Daoy (cell line): ENCODE measurements around the gene MAPK12. TPM values are rescaled to one million over a fixed set of nuclear protein-coding genes. Genes with fewer than 3 reads are reported as not detected.
"Not testable (repeated sequence)": the region's sequence is repeated elsewhere in the genome, so short reads cannot be mapped to it uniquely, and the experiment has no call there.

Source experiments
- DNase-seq: peaks from one replicate; pipeline ENCODE4 v3.0.0-alpha.2; 2015; ENCODE audit warnings: low read depth
- total RNA-seq: library from RNA; depleted of rRNA; stranded (reverse); fragments of >200 nt; shearing (Covaris generic); gene quantifications from 2 replicates; pipeline ENCODE4 v1.2.3, GENCODE V29; 2014

The MAPK12 gene
- total RNA-seq, 1 experiment from 2014 or later = 16.9 TPM

DNA sequence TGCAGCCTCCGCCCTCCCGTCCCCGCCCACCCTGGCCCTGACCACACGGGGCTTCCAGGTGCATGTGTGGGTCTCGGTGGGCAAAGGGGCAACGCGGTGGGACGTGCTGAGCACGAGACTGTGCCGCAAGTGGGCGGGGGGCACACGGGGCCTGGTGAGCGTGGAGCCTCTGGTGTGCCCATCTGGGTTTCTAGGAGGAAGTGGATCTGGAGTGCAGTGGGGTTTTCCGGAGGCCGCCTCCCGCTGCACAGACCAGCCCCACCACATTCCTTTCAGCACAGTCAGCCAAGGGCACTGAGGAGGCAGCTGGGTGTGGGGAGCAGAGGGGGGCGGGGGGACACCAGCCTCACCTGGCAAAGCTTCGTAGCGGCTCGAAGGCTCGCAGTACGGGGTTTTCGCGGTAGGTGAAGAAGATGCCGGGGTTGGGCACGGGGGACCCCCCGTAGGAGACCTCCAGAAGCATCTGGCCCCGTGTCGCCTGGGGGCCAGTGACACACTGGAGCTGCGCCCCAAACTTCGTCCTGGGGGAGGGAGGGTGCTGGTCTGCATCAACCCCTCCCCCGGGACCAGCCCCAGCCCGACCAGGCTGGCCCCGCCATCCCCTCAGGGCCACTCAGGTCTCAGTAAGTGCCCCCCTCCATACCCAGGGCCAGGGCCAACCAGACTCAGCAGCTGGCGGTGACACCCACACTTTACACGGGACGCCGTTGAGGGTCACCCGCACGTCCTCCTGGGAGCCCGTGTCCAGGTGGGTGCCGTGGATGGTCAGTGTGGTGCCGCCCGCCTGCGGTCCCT is 21.1 kb upstream of the MAPK12 start:
- peak; percentile 95 for DNase-seq

DNA sequence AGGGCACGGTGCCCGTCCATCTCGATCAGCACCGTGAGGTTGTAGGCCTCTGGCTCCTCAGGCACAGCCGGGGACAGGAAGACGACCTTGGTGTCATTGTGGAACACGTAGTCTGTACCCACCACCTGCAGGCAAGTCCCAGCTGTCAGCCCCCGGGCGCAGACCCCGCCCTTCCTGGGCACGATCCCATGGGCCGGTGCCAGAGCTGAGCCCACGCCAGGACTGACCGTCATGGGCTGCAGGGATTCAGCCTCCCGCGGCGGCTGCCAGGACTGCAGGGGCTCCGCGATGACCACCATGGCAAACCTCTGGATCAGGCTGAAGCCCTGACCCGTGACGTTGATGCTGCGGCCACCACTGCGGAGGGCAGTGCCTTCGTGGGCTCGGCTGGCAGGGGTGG is 20.5 kb upstream of the MAPK12 start:
- DNase-seq = peak; percentile 26

DNA sequence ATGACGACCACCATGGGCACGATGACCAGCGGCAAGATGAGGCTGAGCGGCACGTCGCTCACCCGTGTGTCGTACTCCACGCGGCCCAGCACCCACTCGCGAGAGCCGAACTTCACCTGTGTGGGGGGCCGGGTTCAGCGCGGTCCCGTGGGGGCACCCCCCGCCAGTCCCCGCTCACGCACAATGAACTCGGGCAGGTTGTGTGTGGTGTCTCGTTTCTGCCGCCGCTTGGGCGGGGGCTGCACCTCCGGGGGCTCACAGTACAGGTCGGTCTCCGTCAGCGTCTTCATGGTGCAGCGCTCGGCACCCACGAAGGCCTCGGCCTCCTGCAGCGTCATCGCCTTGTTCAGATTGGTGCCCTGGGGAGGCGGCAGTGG is 19.9 kb upstream of the MAPK12 start:
- DNase-seq = no peak

DNA sequence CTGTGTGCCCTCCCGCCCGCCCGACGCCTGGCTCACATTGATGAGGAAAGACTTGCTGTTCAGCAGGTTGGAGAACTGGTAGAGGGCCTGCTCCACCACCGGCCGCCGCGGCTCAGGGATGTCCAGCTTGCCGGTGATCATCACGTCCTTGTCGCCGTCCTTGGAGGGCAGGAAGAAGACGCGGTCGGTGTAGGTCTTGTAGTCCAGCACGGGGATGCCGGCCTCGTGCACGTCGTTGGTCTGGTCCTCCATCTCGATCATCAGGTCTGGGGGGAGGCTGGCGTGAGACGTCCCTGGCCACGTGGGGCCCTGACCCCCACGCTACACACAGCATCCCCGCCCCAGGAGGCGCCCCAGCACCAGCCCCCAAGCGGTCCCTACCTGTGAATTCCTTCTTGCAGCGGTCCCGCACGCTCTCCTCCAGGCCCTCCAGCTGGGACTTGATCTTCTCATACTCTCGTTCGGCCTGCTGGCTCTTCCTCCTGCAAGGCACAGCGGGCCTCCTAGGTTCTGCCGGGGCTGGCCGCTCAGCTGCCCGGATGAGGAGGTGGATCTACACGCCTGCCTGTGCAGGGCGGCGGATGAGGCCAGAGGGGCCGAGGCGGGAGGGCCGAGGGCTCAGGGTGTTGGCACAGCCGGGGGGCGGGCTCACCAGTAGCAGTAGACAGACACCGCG is 19.4 kb upstream of the MAPK12 start:
- no peak for DNase-seq

DNA sequence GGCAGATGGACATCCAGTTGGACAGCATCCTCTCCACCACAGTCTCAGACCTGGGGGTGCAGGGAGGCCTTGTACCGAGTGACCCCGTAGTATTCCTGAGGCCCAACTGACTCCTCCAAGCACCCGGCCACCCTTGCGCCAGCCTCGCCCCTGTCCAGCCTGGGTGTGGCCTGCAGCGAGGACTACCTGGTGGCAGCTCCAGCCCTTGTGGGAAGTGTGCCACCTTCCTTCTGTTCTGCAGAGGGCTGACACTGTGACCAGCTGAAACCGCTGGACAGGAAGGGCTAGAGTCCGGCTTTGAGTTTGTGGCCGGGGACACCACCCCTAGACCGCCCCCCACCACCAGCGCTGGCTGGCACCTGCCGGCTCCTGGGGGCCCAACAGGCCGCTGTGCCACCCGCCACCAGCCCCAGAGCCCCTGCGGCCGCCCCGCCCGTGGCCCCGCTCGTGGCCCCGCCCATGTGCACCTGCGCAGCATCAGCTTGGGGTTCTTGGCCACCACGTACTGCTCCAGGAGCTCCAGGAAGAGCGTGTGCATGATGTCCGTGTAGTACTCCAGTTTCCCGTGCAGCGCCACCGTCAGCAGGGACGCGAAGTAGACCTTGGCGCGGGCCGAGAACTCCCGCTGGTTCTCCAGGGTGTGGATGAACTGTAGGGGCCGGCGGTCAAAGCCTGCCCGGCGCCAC is 18.7 kb upstream of the MAPK12 start:
- no peak for DNase-seq

DNA sequence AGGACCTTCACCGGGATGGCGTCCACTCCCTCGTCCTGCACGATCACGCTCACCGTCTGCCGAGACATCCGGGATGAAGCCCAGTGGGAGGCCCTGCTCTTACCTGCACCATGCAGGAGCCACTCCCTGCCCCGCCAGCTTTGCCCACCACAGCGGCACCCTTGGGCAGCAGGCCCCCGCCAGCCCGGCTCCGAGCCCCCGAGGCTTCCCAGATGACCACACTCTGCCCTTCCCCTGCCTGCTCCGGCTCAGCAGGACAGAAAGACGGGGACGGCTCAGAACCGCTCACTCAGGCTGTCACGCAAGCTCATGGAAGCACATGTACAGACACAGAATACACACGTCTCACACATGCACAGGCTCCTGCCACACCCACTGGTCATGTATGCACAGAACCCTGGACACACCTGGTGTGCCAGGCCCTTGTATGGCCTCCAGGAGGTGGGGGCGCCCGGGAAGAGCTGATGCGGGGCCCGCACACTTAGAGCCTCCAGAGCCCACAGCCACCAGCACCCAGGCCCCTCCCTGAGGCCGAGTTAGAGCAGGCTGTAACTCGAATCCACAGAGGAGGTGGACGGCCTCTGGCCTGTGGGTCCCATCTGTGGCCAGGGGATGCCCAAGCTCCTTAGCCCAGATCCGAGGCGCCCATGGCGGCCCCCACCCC is 17.6 kb upstream of the MAPK12 start:
- no peak for DNase-seq

DNA sequence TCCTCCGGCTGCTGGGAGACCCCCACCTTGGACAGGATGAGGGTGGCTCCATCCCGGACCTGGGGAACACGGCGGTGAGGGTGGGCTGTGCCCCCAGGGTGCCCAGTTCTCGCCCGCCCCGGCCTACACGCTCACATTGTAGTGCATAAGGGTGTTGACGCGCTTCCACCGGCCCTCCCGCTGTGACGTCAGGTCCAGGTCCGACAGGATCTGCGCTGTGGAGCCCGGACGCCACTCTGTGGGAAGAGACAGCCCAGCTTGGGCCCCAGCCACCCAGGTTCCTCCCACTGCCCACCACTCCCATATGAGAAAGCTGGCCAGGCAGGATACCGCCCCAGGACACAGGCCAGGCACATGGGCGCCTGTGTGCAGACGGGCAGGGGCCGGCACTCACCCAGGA is 17.0 kb upstream of the MAPK12 start:
- no peak for DNase-seq

DNA sequence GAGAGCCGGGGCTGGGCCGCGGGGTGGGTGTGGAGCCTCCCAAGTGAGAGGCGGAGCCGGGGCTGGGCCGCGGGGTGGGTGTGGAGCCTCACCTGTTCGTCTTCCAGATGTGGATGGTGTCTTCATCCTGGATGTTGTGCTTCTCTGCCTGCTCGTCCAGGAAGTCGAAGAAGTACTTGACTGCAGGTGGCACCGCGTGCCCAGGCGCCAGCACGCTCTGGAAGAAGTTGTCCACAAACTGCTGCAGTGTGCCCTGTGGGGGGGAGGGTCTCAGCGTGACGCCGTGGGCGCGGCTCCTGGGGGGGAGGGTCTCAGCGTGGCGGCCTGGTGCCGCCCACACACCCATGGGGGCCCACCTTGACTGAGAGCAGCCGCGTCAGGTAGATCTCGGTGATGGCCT is 16.3 kb upstream of the MAPK12 start:
- DNase-seq = no peak

DNA sequence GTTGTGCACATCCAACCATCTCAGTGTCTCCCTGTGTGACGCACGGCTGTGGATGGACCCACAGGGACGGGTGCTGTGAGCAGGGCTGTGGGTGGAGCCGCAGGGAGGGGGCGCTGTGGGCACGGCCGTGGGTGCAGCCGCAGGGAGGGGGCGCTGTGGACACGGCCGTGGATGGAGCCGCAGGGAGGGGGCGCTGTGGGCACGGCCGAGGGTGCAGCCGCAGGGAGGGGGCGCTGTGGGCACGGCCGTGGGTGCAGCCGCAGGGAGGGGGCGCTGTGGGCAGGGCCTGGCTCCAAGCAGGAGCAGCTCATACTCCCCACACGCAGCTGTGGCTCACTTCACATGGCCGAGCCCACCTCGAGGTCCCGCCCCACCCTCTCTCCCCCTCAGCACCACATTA is 14.7 kb upstream of the MAPK12 start:
- DNase-seq = peak; percentile 48

DNA sequence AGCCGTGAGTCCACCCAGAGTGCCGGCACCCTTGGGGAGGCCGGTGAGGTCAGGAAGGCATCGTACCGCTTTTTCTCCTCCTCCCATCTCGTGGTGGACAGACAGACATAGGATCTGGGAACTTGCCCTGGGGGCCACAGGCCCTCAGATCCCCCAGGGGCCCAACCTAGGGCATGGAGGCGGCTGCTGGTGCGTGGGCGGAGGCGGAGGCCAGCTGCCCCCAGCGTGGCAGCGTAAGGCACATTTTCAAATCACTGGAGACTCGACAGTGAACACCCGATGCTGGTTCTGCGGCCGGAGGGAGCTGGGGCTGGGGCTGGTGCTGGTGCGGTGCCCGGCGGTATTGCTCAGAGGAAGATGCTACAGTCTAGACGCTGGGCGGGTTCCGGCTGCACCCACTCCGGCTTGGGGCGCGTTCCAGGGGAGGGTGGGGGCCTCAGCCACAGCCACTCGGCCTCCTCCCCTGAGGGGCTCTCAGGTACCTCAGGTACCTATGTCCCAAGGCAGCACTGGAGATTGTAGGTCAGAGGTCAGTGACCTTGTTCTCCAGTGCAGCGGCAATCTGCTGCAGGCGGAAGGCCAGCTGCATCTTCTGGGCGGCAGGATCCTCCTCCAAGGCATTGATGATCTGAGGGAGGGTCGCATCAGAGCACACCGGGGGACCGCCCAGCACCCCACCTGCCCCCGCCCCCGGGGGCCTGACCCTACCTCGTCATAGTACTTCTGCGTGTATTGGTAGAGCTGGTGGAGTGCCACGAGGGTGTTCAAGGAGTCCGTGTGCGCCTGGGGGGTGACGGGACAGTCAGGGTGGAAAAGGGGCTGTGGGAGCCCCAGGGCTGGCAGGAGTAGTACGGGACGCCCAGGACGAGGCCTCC is 13.9 kb upstream of the MAPK12 start:
- no peak for DNase-seq

DNA sequence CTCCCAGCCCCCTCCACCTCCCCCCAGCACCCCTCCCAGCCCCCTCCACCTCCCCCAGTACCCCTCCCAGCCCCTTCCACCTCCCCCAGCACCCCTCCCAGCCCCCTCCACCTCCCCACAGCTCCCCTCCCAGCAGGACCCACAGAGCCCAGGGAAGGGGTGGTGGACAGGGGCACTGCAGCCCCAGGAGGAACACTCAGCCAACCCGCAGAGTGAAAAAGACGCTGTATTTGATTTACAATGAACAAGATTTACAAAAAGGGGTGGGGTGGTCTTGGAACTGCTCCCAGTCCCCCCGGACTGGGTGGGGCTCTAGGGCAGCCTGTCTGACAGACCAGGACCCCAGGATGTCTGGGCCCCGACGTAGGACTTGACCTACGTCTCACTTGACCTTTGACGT is 13.3 kb upstream of the MAPK12 start:
- no peak for DNase-seq

DNA sequence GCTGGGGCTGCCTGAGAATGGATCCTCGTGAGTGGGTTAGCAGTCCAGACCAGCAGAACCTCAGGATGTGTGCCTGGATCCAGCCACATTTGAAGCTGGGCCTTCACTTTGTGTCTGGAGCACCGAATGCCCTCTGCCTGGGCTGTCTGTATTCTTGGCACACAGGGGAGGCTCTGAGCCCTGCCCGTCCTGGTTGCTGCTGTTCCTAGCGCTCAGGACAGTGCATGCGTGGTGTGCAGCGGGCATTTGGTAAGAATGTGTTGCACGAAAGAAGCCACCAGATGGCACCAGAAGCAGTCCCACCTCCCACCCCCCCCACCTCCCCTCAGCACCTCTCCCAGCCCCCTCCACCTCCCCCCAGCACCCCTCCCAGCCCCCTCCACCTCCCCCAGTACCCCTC is 12.8 kb upstream of the MAPK12 start:
- peak; percentile 62 for DNase-seq

DNA sequence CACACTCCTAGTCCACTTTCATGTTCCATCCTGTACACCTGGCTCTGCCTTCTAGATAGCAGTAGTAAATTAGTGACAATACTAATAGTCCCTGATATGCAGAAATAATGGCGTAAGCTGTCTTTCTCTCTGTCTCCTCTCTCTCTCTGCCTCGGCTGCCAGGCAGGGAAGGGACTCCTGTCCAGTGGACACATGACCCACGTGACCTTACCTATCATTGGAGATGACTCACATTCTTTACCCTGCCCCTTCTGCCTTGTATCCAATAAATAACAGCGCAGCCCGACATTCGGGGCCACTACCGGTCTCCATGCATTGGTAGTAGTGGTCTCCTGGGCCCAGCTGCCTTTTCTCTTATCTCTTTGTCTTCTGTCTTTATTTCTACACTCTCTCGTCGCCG is 12.3 kb upstream of the MAPK12 start:
- DNase-seq = not testable (repeated sequence)

DNA sequence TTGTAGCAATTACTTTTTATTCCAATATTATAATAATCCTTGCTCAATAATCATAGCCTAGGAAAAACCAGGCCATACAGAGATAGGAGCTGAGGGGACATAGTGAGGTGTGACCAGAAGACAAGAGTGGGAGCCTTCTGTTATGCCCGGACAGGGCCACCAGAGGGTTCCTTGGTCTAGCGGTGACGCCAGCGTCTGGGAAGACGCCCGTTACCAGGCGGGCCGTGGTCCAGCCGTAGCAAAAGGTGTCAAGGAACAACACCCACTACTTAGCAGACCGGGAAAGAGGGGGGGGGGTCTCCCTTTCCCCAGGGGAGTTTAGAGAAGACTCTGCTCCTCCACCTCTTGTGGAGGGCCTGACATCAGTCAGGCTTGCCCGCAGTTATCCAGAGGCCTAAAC is 11.9 kb upstream of the MAPK12 start:
- DNase-seq = not testable (repeated sequence)

DNA sequence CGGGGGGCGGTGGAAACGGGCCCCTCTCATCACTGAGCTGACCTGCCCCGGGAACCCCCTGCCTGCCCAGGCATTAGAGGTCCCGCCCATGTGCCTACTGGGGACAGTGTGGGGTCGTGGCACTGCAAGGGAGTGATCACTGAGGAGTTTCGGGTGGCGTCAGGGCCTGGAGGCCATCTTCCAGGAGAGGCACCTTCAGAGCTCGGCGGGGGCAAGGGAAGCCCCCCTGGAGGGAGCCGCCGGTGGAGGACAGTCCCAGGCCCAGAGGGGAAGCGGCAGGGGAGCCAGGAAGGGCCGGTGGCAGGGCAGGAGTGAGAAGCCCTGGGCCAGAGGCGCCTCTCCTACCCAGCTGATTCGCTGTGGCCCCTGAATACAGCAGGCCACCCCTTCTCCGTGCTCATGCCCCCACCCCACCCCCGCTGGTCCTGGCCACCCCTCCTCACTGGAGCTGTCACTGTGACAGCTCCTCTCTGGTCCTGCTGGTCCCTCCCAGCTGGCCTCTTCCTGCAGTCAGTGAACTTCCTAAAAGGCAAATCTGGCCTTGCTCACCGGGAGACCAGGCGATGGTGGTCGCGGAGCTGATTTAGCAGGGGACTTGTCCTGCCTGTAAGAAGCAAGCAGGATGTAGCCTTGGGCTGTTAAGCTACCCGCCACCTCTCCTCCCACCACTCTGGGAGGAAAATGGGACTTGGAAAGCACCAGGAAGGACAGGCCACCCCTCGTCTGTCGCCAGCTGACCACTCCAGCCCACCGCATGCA is 10.7 kb upstream of the MAPK12 start:
- peak; percentile 39 for DNase-seq

DNA sequence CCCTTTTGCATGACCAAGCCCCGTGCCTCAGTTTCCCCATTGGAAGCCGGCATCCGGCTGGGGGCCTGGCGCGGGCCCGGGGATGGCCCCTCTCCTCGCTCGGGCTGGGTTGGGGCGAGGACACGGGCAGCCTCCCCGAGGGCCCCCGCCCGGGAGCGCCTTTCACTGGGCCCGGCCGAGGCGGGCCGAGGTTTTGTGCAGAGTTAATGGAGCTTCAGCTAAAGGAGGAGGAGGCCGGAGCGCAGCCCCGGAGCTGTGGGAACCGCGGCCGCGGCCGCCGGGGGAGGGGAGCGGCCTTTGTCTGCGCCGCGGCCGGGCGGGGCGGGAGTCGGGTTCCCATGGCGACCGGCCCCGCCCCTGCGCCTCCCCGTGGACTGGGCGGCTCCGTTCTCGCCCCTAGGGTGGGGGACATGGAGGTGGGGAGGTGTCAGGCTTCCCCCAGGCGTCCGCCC is 10.1 kb upstream of the MAPK12 start:
- DNase-seq = peak; percentile 80

DNA sequence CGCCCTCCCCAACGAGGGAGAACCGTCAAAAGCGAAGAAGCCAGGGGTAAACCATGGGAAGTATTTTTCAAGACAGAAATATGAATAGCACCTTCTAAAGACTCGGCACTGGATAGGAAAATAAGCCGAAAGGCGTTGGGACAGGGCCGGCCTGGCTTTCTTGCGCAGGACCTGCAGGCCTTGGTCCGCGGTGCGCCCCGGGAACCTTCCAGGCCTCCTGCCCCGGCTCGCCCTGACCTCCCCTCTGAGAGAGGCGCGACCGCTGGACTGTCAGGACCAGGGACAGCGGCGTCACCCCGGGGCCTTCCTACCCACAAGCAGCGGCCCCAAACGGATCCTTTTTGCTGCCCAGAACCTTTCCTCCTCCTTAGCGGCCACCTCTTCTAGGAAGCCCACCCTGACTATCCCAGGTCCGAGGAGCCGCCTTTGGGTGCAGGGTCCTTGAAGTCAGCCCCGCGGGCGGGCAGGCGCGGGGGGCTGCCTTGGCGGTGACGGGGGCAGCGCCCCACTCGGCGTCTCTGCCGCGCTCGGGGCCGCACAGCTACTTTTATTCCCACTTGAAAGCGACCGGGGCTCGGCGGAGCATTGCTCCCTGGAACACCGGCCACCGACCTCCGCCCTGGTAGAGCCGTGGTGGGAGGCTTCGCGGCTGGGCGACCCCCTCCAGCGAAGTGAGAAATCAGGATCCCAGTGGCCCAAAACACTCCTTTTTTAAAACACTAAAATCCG is 9.3 kb upstream of the MAPK12 start:
- peak; percentile 71 for DNase-seq

DNA sequence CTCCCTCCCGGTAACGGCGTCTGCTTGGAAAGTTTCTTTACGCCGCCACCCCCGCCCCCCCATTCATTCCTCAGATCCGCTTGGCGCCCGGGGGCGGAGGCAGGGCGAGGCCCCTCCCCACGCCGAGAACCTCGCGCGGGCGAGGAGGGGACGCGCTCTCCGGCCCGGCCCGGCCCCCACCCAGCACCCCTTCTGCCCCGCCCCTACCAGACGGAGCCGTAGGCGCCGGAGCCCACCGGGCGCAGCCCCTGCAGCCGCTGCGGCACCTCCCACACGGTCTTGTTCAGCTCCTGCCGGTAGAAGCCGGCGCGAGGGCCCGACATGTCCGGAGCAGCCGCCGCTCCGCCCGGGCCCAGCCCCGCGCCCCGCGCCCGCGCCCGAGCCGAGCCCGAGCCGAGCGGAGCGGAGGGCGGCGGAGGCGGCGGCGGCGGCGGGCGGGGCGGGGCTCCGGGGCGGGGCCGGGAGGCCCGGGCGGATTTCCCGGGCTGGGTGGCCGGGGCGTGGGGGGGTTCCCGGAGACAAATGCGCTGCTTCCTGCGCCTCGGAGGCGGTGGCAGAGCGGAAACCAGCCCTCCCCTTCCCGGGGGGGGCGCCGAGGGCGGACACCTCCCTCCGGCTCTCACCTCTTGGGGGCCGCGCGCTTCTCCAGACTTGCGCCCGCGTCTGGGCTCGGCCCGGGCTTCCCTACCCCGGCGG is 8.6 kb upstream of the MAPK12 start, which contains the start of gene MAPK11:
MAPK11 (minus strand) TSS at position 411 of the 696 bp plus-strand sequence; CDS start at position 323, 88 bp downstream.
- peak; percentile 62 for DNase-seq

DNA sequence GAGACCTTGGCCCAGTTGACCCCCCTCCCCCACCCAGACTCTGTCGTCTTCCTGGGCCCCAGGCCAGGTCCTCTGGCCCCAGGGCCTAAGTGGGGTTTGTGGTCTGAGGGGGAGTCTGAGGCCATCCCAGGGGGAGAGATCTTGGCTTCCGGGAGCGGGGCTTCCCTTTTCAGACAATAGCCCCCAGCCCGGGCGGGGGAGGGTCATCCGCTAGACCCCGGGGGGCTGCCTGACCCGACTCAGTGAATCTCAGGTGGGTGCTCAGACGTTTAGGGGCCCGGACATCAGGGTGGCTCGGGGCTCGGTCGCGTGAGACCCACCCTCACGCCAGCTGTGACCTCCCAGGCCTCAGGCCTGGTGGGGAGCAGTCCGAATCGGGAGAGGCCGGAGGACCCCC is 8.1 kb upstream of the MAPK12 start:
- no peak for DNase-seq
